Measurements from ENCODE around the gene ALG10. TPM values are rescaled to one million over a fixed set of nuclear protein-coding genes. Genes with fewer than 3 reads are reported as not detected.

ALG10 gene
- total and polyA plus RNA-seq, 8 donors = 0.76 to 7.0 (median 3.7) TPM

- DNase-seq (no peak), ATAC-seq (no peak), FAIRE-seq (no peak)
- Histone ChIP-seq H3K9me3 (no peaks in the 10 kb centered on the region), H3K27ac (no peak overlapping the region), H3K36me3 (no peaks in the 10 kb centered on the region), H3K27me3 (no peaks in the 10 kb centered on the region), H3K4me1 (no peaks in the 10 kb centered on the region), H3K4me3 (no peak overlapping the region)
- WGBS, 2 donors = 17 to 36% methylated on average over 1 of the region's 1 CpG
- TF ChIP-seq, protein P1, sequence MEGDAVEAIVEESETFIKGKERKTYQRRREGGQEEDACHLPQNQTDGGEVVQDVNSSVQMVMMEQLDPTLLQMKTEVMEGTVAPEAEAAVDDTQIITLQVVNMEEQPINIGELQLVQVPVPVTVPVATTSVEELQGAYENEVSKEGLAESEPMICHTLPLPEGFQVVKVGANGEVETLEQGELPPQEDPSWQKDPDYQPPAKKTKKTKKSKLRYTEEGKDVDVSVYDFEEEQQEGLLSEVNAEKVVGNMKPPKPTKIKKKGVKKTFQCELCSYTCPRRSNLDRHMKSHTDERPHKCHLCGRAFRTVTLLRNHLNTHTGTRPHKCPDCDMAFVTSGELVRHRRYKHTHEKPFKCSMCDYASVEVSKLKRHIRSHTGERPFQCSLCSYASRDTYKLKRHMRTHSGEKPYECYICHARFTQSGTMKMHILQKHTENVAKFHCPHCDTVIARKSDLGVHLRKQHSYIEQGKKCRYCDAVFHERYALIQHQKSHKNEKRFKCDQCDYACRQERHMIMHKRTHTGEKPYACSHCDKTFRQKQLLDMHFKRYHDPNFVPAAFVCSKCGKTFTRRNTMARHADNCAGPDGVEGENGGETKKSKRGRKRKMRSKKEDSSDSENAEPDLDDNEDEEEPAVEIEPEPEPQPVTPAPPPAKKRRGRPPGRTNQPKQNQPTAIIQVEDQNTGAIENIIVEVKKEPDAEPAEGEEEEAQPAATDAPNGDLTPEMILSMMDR (IDR thresholded peaks at IDR 0.05) = no peak
- intact Hi-C loops (cut with DNase I) = no loop called here
Measured at GRCh38 chr12:34054938-34055337, 32.6 kb downstream of the ALG10 start.

Measured in pancreas (tissue), 10 donors.